ENCODE measurements around the gene EIF2AK2. TPM values are rescaled to one million over a fixed set of nuclear protein-coding genes. Genes with fewer than 3 reads are reported as not detected.

EIF2AK2 gene
- 13.4 and 21.9 TPM in 2 replicates for total RNA-seq

DNA sequence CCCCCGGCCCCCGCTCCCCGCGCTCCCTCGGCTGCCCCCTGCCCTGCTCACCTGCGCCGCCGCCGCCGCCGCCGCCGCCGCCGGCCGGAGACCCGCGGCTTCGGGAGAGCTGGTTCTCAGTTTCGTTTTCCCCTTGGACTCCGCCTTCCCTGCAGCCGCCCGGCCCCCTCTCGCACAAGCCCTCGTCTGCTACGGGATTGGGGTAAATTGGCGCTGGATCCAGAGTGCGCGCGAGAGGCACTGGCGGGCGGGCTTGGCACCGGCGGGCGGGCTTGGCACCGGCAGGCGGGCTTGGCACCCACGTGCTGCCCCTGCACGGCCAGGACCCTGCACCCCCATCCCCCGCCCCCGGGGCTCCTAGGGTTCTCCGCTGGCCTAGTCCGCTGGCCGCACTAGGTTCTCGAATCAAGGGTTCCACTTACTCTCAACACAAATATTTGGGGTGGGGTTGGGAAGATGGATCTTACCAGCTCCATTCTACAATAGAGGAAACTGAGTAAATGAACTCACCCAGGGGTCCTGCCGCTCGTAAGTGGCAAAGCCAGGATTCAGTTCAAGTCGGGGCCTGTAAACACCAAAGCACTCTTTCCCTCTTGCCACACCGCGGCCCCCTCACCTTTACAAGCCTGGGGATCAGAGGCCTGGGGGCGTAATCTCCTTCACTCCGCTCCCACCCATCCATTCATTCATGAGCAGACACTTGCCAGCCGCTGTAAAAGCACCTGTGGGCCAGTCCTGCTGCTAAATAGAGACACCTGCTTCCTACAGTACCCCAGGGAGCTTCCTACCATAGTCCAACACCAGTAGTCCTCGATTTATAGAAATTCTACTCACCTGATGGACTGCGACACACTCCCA lies at the start of gene EIF2AK2:
Gene EIF2AK2, minus strand, starts transcription at position 124 of the 858 bp plus-strand sequence. CDS start 9,174 bp downstream, outside the sequence.

DNA sequence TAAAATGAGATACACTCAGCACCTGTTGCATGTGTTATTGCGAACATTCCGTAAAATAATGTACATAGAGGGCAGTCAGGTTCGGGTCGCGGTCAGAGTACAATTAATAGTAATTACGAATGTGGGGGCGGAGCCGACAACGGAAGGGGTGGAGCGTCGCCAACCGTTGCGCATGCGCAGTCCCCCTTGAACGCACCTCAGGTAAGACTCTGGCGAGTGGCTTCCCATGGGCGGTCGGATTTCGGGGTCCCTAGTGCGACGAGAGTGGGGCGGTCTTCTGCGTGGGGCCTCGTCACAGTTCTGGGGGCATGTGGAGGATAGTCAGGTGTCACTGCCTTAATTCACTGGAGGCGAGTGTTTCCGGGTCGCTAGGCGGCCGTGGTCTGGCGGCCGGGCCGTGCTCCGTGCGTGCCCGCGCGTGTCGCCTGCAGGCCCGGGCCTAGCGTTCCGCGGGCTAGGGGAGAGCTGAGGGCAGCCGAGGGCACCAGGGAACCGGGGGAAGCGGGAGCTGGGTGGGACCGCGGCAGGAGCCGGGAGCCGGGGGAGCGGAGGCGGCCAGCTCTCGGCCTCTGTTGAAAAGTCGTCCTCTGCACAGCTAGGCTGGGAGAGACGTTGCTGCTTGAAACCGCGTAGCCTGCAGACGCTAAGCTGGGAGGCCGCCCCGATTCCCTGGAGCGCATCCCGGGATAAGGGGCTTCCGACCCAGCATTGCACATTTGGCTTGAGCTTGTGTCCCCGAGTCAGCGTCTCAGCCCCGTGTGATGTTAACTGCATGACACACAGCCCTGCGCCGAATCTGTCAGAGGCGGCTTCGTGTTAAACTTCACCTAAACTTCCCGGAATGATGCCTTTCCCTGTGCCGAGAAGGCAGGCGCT lies 39.8 kb upstream of the EIF2AK2 start, which contains the start of gene CEBPZOS:
Gene CEBPZOS, plus strand, starts transcription at position 177 of the 876 bp plus-strand sequence. CDS start 3,209 bp downstream, outside the sequence.

DNA sequence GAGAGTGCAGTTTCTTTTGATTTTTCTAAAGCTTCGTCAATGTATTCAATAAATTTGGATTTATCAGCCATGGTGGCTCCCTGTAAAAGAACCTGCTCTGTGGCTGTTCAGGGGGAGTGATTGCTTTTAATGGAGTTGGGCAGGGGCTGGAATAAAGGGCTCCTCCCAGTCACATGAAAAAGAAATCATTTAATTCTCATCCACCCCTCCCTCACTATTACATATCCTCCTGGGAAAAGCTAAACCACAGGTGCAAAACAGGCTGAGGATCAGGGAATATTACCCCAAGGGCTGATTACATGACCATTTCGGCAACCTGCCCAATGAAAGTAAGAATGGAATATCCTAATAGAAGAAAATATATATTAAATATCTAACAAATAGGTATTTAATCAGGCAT lies 31.8 kb upstream of the EIF2AK2 start, which contains the start of gene SULT6B1:
Gene SULT6B1, minus strand, starts transcription at position 101 of the 400 bp plus-strand sequence. Its CDS starts 30 bp downstream, at position 71.

DNA sequence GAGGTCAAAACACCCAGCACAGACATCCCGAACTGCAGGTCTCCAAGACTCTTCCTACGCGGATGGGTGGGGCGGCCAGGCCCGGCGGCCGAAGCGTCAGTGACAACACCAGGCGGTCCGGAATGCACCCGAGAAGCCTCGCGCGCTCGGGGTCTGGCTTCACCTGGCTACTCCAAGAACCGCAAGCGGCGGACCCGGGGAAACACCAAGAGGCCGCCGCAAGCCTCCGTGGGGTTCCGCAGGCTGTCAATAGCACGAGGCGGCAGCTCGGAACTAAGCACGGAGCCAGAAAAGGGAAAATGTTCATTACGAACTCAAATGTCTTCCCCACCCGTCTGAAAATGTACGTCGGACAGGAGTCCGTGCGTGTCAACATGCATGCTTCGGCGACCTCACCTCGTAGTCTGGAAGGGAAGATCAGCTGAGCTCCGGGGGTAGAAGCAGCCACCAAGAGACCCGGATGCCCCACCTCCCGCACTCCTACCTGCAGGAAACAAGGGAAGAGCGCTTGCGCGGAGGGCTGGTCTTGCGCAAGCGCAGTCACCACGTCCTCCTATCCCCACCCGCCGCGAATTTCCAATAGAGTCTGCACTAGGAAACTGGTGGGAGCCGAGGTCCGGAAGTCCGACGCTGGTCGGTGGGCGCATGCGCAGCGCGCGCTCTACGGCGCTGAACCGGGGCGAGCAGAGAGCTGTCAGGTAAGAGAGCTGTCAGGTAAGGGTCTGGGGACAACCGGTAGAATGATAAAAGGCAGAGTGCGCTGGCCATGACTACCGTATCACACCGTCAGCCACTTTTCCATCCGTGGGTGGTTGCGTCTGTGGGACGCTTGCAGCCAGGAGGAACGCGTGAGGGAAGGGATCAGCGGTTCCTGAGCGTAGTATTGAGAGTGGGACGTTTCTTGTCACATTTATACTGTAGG lies 72.6 kb downstream of the EIF2AK2 start, which contains the start of the genes GPATCH11 and HEATR5B:
Gene GPATCH11, plus strand, starts transcription at position 646 of the 922 bp plus-strand sequence. CDS start 3,864 bp downstream, outside the sequence.
Gene HEATR5B, minus strand, starts transcription at position 500 of the 922 bp plus-strand sequence. CDS start 958 bp downstream, outside the sequence.

Other genes with a start within 250 kb of the EIF2AK2 start
- 10.1 and 11.7 TPM in 2 replicates for gene STRN, start 190.4 kb downstream of the EIF2AK2 start, total RNA-seq
- gene HEATR5B, start 72.6 kb downstream of the EIF2AK2 start, total RNA-seq: 13.8 and 13.9 TPM in 2 replicates
- gene GPATCH11, start 72.5 kb downstream of the EIF2AK2 start, total RNA-seq: 3.2 and 3.7 TPM in 2 replicates
- not detected in 2 replicates for gene SULT6B1, start 31.7 kb upstream of the EIF2AK2 start, total RNA-seq
- gene CEBPZOS, start 39.5 kb upstream of the EIF2AK2 start, total RNA-seq: 6.5 and 15.4 TPM in 2 replicates
- 41.5 and 54.3 TPM in 2 replicates for gene CEBPZ, start 74.6 kb upstream of the EIF2AK2 start, total RNA-seq
- gene NDUFAF7, start 74.7 kb upstream of the EIF2AK2 start, total RNA-seq: 14.0 and 15.9 TPM in 2 replicates
- 44.3 and 46.2 TPM in 2 replicates for gene PRKD3, start 167.9 kb upstream of the EIF2AK2 start, total RNA-seq
- 1.9 and 8.8 TPM in 2 replicates for gene QPCT, start 187.7 kb upstream of the EIF2AK2 start, total RNA-seq